ENCODE results near the gene DENND4B. TPM values are rescaled to one million over a fixed set of nuclear protein-coding genes. Genes with fewer than 3 reads are reported as not detected.

DENND4B gene
- total RNA-seq, 4 donors from 2014 or later = 18.4 to 31.1 (median 20.5) TPM

DNA sequence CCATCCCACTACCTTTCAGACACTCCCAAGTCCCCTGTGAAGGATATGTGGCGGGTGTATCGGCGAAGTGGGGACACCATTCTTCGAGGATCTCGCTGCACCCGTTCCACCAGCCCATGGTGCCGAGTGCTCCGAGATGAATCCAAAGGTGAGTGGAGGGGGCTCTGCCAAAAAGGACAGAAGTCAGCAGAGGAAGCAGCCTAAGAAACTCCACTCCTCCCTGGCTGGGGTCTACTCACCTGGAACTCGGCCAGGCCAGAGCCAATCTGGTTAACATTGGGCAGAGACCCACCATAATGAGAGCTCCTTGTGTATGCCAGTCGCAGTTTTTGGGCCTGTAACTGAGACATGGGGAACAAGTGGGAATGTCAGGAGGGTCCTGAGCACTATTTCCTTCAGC, 8.3 kb upstream of the DENND4B start:
- intact Hi-C loops (cut with DNase I; ENCODE audit: low total_unique reads) = no loop called here
- TF ChIP-seq, protein P1, sequence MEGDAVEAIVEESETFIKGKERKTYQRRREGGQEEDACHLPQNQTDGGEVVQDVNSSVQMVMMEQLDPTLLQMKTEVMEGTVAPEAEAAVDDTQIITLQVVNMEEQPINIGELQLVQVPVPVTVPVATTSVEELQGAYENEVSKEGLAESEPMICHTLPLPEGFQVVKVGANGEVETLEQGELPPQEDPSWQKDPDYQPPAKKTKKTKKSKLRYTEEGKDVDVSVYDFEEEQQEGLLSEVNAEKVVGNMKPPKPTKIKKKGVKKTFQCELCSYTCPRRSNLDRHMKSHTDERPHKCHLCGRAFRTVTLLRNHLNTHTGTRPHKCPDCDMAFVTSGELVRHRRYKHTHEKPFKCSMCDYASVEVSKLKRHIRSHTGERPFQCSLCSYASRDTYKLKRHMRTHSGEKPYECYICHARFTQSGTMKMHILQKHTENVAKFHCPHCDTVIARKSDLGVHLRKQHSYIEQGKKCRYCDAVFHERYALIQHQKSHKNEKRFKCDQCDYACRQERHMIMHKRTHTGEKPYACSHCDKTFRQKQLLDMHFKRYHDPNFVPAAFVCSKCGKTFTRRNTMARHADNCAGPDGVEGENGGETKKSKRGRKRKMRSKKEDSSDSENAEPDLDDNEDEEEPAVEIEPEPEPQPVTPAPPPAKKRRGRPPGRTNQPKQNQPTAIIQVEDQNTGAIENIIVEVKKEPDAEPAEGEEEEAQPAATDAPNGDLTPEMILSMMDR (IDR thresholded peaks at IDR 0.05) = no peak
- no peak for TF ChIP-seq POLR2A (IDR thresholded peaks at IDR 0.05)
- DNase-seq (ENCODE audit: low spot score in 2 of 2) = no peak
- WGBS, 2 donors = 93 to 96% methylated on average over 10 of the region's 10 CpGs
- H3K4me3 ChIP-seq (ENCODE audit: low read depth, poor library complexity, severe bottlenecking) = no peak overlapping the region

DNA sequence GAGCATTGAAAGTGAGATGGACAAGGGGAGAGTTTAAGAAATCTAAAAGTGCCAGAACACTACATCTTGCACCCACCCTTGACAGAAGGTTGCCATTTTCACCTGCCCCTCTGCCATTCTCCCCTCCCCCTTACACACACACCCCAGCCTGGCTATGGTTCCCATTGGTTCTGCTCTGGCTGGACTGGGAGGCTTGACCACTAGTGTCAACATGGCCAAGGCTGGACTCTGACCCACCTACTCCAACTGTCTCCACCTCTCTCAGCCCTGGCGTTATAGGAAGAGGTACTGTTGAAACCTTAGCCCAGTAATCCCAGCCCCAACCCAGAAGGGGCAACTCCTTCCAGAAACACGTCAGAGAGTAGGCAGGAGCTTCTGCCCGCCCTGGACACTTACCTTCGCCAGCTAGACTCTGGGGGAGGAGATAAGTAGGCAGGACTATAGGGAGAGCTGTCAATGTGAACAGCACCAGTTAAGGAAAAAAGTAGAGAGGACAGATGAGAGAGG, 7.4 kb upstream of the DENND4B start:
- WGBS, 2 donors = 75 to 86% methylated on average over 4 of the region's 4 CpGs
- DNase-seq (ENCODE audit: low spot score in 2 of 2) = no peak
- no peak overlapping the region for H3K4me3 ChIP-seq (ENCODE audit: low read depth, poor library complexity, severe bottlenecking)
- intact Hi-C loops (cut with DNase I; ENCODE audit: low total_unique reads) = no loop called here
- no peak for TF ChIP-seq POLR2A (IDR thresholded peaks at IDR 0.05)
- TF ChIP-seq, protein P1 (IDR thresholded peaks at IDR 0.05) = no peak

DNA sequence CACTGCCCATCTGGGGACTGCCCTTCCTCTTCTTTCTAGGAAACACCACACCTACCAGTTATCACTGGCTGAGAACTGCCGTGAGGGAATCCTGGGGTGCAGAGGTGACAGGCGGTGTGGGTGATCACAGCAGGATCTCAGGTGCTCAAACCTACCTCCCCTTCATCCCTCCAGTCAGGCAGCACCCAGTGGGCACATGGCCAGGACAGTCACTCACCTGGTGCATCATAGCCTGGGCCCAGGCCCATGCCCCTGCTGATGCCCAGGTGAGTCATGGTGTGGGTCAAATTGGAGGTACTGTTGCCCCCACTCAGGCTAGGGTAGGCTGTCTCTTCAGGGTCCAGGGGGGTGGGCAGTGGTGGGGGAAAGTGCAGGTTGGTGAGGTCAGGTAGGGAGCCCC, 5.3 kb upstream of the DENND4B start:
- no peak overlapping the region for H3K4me3 ChIP-seq (ENCODE audit: low read depth, poor library complexity, severe bottlenecking)
- 89 to 100% methylated on average over 2 of the region's 2 CpGs for WGBS, 2 donors
- TF ChIP-seq, protein P1 (IDR thresholded peaks at IDR 0.05) = no peak
- no peak for TF ChIP-seq POLR2A (IDR thresholded peaks at IDR 0.05)
- DNase-seq (ENCODE audit: low spot score in 2 of 2) = no peak
- intact Hi-C loops (cut with DNase I; ENCODE audit: low total_unique reads) = no loop called here

DNA sequence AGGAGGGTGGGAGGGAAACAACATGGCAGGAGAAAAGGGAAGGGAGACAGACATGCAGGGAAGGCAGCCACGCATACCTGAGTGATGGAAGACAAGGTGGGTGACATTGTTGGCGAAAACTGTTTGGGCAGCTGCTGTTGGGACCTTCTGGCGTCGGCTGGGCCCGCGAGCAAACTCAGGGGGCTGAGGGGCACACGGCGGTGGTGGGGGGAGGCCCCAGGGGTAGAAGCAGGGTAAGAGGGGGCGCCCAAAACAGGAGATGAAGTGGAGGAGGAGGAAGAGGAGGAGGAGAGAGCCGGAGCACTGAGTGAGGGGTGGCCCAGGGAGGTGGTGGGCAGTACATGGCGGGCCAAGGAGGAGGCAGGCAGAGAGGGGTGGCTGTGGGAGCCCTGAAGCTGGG, 4.7 kb upstream of the DENND4B start:
- no peak overlapping the region for H3K4me3 ChIP-seq (ENCODE audit: low read depth, poor library complexity, severe bottlenecking)
- TF ChIP-seq, protein P1 (IDR thresholded peaks at IDR 0.05) = no peak
- TF ChIP-seq POLR2A (IDR thresholded peaks at IDR 0.05) = no peak
- no peak for DNase-seq (ENCODE audit: low spot score in 2 of 2)
- intact Hi-C loops (cut with DNase I; ENCODE audit: low total_unique reads) = no loop called here
- 91 to 94% methylated on average over 11 of the region's 11 CpGs for WGBS, 2 donors

DNA sequence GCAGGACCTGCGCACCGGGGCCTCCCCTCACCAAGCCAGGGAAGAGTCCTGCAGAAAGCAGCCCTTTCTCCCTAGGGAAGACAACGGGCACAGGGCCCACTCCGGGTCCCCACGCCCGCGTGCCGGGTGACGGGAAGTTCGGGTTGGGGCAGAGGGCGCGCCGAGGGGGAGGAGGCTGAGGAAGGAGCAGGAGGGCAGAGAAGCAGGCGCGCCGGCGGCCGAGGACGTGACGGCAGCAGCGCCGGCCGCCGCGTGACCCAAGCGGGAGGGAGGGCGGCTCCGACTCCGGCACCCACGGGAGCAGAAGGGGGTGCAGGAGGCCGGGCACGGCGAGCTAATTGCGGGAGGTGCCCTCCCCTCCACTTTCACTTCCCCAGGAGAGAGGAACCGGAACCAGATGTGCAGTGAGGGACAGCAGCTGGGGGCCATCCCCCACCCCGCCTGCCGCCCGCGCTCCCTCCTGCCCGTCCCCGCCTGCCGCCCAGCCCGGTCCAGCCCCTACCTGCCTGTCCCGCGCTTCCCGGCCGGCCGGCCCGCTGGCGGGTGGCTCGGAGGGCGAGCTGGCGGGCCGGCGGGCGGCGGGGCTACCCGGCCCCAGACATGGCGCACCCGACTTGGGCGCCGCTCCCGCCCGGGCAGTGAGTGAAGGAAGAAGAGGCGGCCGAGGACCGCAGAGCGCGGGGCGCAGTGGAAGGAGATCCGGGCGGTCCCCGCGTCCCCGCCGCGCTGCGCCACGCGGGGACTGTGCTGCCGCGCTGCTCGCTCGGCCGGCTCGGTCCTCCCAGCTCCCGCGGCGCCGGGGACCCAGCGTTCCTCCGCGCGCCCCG, 510 bp downstream of the DENND4B start:
- DNase-seq (ENCODE audit: low spot score in 2 of 2) = peak; percentile 85 to 97

More for the DNA sequence above, 510 bp downstream of the DENND4B start:
- TF ChIP-seq, protein P1 (IDR thresholded peaks at IDR 0.05) = no peak
- TF ChIP-seq POLR2A (IDR thresholded peaks at IDR 0.05) = peak in 1 of 2 donors; percentile 2
- intact Hi-C loops (cut with DNase I; ENCODE audit: low total_unique reads) = loop anchor here (2.0 kb wide), 1 partner anchor 41 kb away; the partner anchor contains the start of gene RAB13
- H3K4me3 ChIP-seq (ENCODE audit: low read depth, poor library complexity, severe bottlenecking) = peak overlapping the region; percentile 91
- 0 to 1% methylated on average over 26 to 52 of the region's 95 CpGs for WGBS, 2 donors

All from lower leg skin (tissue), 4 donors.